Placental epithelial cell (primary cell): ENCODE measurements around the gene NXF2. TPM values are rescaled to one million over a fixed set of nuclear protein-coding genes. Genes with fewer than 3 reads are reported as not detected.

ENCODE experiments used
- total RNA-seq: library from RNA; depleted of rRNA; stranded (reverse); fragments of >200 nt; gene quantifications from 2 replicates; pipeline ENCODE4 v1.2.3, GENCODE V29; 2012

The NXF2 gene
- not detected in 2 replicates for total RNA-seq

GRCh38 chrX:102246893-102247292 is at the start of gene NXF2:
Gene NXF2, plus strand, starts transcription at chrX:102247167. Its CDS starts 59,912 bp downstream, at chrX:102307079.

GRCh38 chrX:102214986-102215385 is 32.0 kb upstream of the NXF2 start, which contains the start of gene TCP11X1:
Gene TCP11X1, plus strand, starts transcription at chrX:102215301.

Other genes starting within 250 kb of the NXF2 start
- gene TCEAL2, start 121.5 kb upstream of the NXF2 start, total RNA-seq: not detected in 2 replicates
- not detected in 2 replicates for gene TCEAL6, start 104.7 kb upstream of the NXF2 start, total RNA-seq
- not detected in 2 replicates for gene BEX5, start 91.2 kb upstream of the NXF2 start, total RNA-seq
- gene TCP11X1, start 31.9 kb upstream of the NXF2 start, total RNA-seq: not detected in 2 replicates
- gene NXF2B, start 192.8 kb downstream of the NXF2 start, total RNA-seq: not detected in 2 replicates
- gene TCP11X2, start 224.6 kb downstream of the NXF2 start, total RNA-seq: not detected in 2 replicates